ENCODE measurements around the gene SYT7. TPM values are rescaled to one million over a fixed set of nuclear protein-coding genes. Genes with fewer than 3 reads are reported as not detected.

The SYT7 gene
- total and polyA plus RNA-seq, 3 donors from 2014 or later: 5.9 to 9.0 (median 8.7) TPM

GRCh38 chr11:61553373-61554171 is 27.3 kb downstream of the SYT7 start:
- 77 to 78% methylated on average over 11 to 15 of the region's 15 CpGs for WGBS, 2 donors
- H3K27me3 ChIP-seq: no peaks in the 10 kb centered on the region
- no peak for DNase-seq

GRCh38 chr11:61552108-61552635 is 28.7 kb downstream of the SYT7 start:
- Histone ChIP-seq H3K27me3 (no peaks in the 10 kb centered on the region), H3K9me3 (no peaks in the 10 kb centered on the region), H3K27ac (no peak overlapping the region), H3K4me1 (no peaks in the 10 kb centered on the region), H3K36me3 (ENCODE audit: low read depth, missing control alignments) (no peaks in the 10 kb centered on the region), H3K4me3 (no peak overlapping the region)
- 85% methylated on average over 13 of the region's 13 CpGs; no CpG with 5 or more reads in 1 of the 2 donors for WGBS, 2 donors
- DNase-seq: no peak
- TF ChIP-seq CTCF (IDR thresholded peaks at IDR 0.05): no peak
- TF ChIP-seq POLR2A (IDR thresholded peaks at IDR 0.05): no peak
- intact Hi-C loops (cut with DNase I; ENCODE audit: low total_unique reads): no loop called here

More at GRCh38 chr11:61553373-61554171, 27.3 kb downstream of the SYT7 start:
- Histone ChIP-seq H3K4me3 (no peak overlapping the region), H3K4me1 (no peaks in the 10 kb centered on the region), H3K36me3 (ENCODE audit: low read depth, missing control alignments) (no peaks in the 10 kb centered on the region), H3K9me3 (no peaks in the 10 kb centered on the region), H3K27ac (no peak overlapping the region)
- intact Hi-C loops (cut with DNase I; ENCODE audit: low total_unique reads): no loop called here
- TF ChIP-seq CTCF (IDR thresholded peaks at IDR 0.05) (no peak), POLR2A (IDR thresholded peaks at IDR 0.05) (no peak)

GRCh38 chr11:61551634-61552033 is 29.2 kb downstream of the SYT7 start:
- 62 to 68% methylated on average over 12 of the region's 12 CpGs for WGBS, 2 donors
- Histone ChIP-seq H3K4me1 (no peaks in the 10 kb centered on the region), H3K36me3 (ENCODE audit: low read depth, missing control alignments) (no peaks in the 10 kb centered on the region), H3K27me3 (no peaks in the 10 kb centered on the region), H3K27ac (no peak overlapping the region), H3K9me3 (no peaks in the 10 kb centered on the region), H3K4me3 (no peak overlapping the region)
- peak; percentile 26 for DNase-seq
- TF ChIP-seq POLR2A (IDR thresholded peaks at IDR 0.05) (no peak), CTCF (IDR thresholded peaks at IDR 0.05) (no peak)
- intact Hi-C loops (cut with DNase I; ENCODE audit: low total_unique reads): no loop called here

- WGBS, 2 donors: 92 to 93% methylated on average over 17 to 18 of the region's 18 CpGs
- Histone ChIP-seq H3K27ac (no peak overlapping the region), H3K4me3 (no peak overlapping the region), H3K4me1 (no peaks in the 10 kb centered on the region), H3K9me3 (no peaks in the 10 kb centered on the region), H3K27me3 (no peaks in the 10 kb centered on the region), H3K36me3 (ENCODE audit: low read depth, missing control alignments) (no peaks in the 10 kb centered on the region)
- intact Hi-C loops (cut with DNase I; ENCODE audit: low total_unique reads): no loop called here
- no peak for TF ChIP-seq CTCF (IDR thresholded peaks at IDR 0.05)
- TF ChIP-seq POLR2A (IDR thresholded peaks at IDR 0.05): no peak
- DNase-seq: no peak
Measured at GRCh38 chr11:61550665-61551227, 30.1 kb downstream of the SYT7 start.

All from testis (tissue), 3 donors.